GM19328 (cell line): ENCODE measurements around the gene TLE2.
"Not testable (repeated sequence)": the region's sequence is repeated elsewhere in the genome, so short reads cannot be mapped to it uniquely, and the experiment has no call there.

Source experiments
- ATAC-seq: cut with Tn5 transposase; IDR thresholded peaks from one replicate; pipeline ENCODE4 v1.9.1; 2021; ENCODE audit warnings: mild to moderate bottlenecking, moderate library complexity; ENCODE audit not compliant: unreplicated experiment

Gene TLE2

GRCh38 chr19:2987797-2988196 lies 41.3 kb downstream of the TLE2 start:
- ATAC-seq, result no peak

- no peak for ATAC-seq
Measured at GRCh38 chr19:2986951-2987524, 42.0 kb downstream of the TLE2 start.

GRCh38 chr19:2984215-2984528 lies 44.9 kb downstream of the TLE2 start:
- ATAC-seq, result no peak

GRCh38 chr19:2983351-2984214 lies 45.5 kb downstream of the TLE2 start:
- ATAC-seq, result no peak

- ATAC-seq, result no peak
Measured at GRCh38 chr19:2982983-2983350, 46.1 kb downstream of the TLE2 start.

- ATAC-seq, result no peak
Measured at GRCh38 chr19:2982561-2982960, 46.5 kb downstream of the TLE2 start.

- ATAC-seq, result no peak
Measured at GRCh38 chr19:2981898-2982297, 47.2 kb downstream of the TLE2 start.

- ATAC-seq, result no peak
Measured at GRCh38 chr19:2978772-2979171, 50.3 kb downstream of the TLE2 start.

GRCh38 chr19:2978166-2978767 lies 50.8 kb downstream of the TLE2 start:
- no peak for ATAC-seq

- no peak for ATAC-seq
Measured at GRCh38 chr19:2977746-2978138, 51.3 kb downstream of the TLE2 start.

- peak; percentile 94 for ATAC-seq
Measured at GRCh38 chr19:2977001-2977745, 51.9 kb downstream of the TLE2 start, which contains the start of gene TLE6. TLE6 (plus strand) TSS chr19:2977564; CDS start chr19:2978234, 670 bp downstream.

GRCh38 chr19:2976609-2977000 lies 52.5 kb downstream of the TLE2 start:
- no peak for ATAC-seq

GRCh38 chr19:2974342-2975041 lies 54.6 kb downstream of the TLE2 start:
- ATAC-seq, result no peak

- no peak for ATAC-seq
Measured at GRCh38 chr19:2973229-2973628, 55.9 kb downstream of the TLE2 start.

- no peak for ATAC-seq
Measured at GRCh38 chr19:2970201-2970835, 58.8 kb downstream of the TLE2 start.

- no peak for ATAC-seq
Measured at GRCh38 chr19:2969104-2969504, 60.0 kb downstream of the TLE2 start.

- ATAC-seq, result no peak
Measured at GRCh38 chr19:2967972-2968371, 61.1 kb downstream of the TLE2 start.

GRCh38 chr19:2964874-2965273 lies 64.2 kb downstream of the TLE2 start:
- no peak for ATAC-seq

- ATAC-seq, result not testable (repeated sequence)
Measured at GRCh38 chr19:2963631-2964030, 65.4 kb downstream of the TLE2 start.

GRCh38 chr19:2963122-2963521 lies 66.0 kb downstream of the TLE2 start:
- no peak for ATAC-seq
